ENCODE results near the gene SCEL. TPM values are rescaled to one million over a fixed set of nuclear protein-coding genes. Genes with fewer than 3 reads are reported as not detected.

Gene SCEL
- total RNA-seq, 4 donors from 2014 or later: 0.48 TPM; not detected in 3

DNA sequence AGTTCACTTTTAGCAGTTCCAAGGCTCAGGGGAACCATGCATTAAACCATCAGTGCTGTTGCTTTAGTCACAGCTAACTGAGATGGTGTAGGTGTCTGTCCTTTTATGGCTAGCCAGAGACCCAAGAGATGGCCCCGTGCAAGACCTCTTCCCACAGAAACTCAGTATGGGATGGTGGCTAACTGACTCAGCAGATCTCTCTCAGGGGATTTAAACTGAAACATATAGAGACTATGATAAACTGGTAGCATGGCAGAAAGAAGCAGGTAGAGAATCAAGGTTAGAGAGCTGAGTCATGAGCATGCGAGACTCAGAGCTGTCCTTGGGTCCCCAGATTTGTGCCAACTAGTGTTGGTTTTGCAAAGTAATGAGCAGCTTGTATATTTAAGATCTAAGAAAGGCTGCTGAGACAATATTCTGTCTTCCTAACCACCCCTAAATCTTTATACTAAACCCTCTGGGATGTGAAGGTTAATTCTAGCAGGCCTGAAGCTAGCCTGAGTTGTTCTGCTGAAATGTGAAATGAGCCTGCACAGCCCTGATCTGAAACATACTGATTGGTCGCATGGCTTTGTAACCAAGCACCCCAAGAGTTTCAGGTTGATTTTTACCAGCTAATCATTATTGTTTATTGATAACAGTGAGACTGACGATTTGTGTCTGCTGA is 6.5 kb upstream of the SCEL start:
- intact Hi-C loops (cut with DNase I; ENCODE audit: low total_unique reads): no loop called here
- H3K36me3 ChIP-seq: no peaks in the 10 kb centered on the region
- H3K4me1 ChIP-seq: no peaks in the 10 kb centered on the region
- H3K4me3 ChIP-seq: no peak overlapping the region
- no peaks in the 10 kb centered on the region for H3K9me3 ChIP-seq
- H3K27ac ChIP-seq: no peak overlapping the region
- H3K27me3 ChIP-seq: no peaks in the 10 kb centered on the region
- TF ChIP-seq, protein P1, sequence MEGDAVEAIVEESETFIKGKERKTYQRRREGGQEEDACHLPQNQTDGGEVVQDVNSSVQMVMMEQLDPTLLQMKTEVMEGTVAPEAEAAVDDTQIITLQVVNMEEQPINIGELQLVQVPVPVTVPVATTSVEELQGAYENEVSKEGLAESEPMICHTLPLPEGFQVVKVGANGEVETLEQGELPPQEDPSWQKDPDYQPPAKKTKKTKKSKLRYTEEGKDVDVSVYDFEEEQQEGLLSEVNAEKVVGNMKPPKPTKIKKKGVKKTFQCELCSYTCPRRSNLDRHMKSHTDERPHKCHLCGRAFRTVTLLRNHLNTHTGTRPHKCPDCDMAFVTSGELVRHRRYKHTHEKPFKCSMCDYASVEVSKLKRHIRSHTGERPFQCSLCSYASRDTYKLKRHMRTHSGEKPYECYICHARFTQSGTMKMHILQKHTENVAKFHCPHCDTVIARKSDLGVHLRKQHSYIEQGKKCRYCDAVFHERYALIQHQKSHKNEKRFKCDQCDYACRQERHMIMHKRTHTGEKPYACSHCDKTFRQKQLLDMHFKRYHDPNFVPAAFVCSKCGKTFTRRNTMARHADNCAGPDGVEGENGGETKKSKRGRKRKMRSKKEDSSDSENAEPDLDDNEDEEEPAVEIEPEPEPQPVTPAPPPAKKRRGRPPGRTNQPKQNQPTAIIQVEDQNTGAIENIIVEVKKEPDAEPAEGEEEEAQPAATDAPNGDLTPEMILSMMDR (IDR thresholded peaks at IDR 0.05): no peak
- TF ChIP-seq POLR2A (IDR thresholded peaks at IDR 0.05): no peak
- no peak for DNase-seq

DNA sequence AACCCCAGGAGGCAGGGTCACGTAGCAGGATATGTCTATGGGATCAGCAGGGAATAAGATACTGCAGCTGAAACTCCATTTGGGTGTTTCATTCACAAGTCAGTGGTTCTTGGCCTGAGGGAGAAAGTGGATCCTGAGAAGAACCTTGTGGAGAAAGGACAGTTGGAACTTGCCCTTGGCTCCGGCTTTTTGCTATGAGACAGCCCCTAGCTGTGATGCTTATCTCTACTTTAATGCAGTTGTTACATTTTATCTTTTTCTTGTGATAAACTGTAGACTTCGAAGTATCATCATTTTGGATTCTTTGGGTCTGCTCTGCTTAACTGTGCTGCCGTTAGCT is 6.0 kb upstream of the SCEL start:
- no peak for DNase-seq
- H3K9me3 ChIP-seq: no peaks in the 10 kb centered on the region

DNA sequence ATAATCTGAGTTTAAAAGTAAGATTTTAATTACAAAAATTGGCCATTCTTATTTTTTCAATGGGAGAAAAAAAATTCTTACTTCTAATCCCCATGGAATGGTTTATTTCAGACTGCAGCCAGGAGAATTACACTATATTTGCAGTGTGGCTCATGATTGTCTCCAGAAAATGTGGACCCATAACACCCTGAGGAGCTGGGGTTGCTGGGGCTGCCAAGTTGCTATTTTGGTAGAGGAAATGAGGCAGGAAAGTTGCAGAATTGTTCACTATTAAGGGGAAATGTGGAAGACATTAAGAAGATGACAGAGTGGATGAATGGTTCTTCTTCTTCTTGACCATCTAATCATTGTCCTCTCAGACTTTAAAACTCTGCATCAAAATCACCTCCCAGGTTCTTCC is 4.6 kb upstream of the SCEL start:
- no peak for DNase-seq
- H3K4me3 ChIP-seq: no peak overlapping the region
- TF ChIP-seq POLR2A (IDR thresholded peaks at IDR 0.05): no peak
- TF ChIP-seq, protein P1 (IDR thresholded peaks at IDR 0.05): no peak
- H3K27me3 ChIP-seq: no peaks in the 10 kb centered on the region
- H3K36me3 ChIP-seq: no peaks in the 10 kb centered on the region
- H3K4me1 ChIP-seq: no peaks in the 10 kb centered on the region
- intact Hi-C loops (cut with DNase I; ENCODE audit: low total_unique reads): no loop called here
- H3K9me3 ChIP-seq: no peaks in the 10 kb centered on the region
- no peak overlapping the region for H3K27ac ChIP-seq

More for the DNA sequence above, 6.0 kb upstream of the SCEL start:
- Histone ChIP-seq H3K36me3 (no peaks in the 10 kb centered on the region), H3K27me3 (no peaks in the 10 kb centered on the region), H3K4me1 (no peaks in the 10 kb centered on the region), H3K27ac (no peak overlapping the region), H3K4me3 (no peak overlapping the region)
- no peak for TF ChIP-seq POLR2A (IDR thresholded peaks at IDR 0.05)
- TF ChIP-seq, protein P1 (IDR thresholded peaks at IDR 0.05): no peak
- intact Hi-C loops (cut with DNase I; ENCODE audit: low total_unique reads): no loop called here

DNA sequence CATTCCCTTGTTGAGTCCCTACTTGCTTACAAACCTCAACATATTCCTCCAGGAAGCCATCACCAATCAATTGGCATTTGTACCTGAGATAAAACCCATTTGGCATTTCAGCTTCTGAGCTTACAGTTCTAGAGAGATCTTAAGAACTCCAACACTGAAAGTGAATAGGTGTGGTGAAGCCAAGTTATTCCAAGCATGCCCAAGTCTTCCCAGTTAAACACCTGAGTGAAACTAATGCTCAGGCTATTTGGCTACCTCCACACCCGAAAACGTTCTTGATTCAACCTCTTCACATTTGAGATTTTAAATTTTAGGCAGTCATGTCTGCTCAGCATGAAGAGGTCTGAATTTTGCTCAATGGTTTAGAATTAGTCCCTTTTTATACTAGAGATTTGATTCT is 2.5 kb upstream of the SCEL start:
- H3K4me3 ChIP-seq: no peak overlapping the region
- no peaks in the 10 kb centered on the region for H3K36me3 ChIP-seq
- intact Hi-C loops (cut with DNase I; ENCODE audit: low total_unique reads): no loop called here
- no peaks in the 10 kb centered on the region for H3K4me1 ChIP-seq
- no peak for TF ChIP-seq POLR2A (IDR thresholded peaks at IDR 0.05)
- TF ChIP-seq, protein P1 (IDR thresholded peaks at IDR 0.05): no peak
- DNase-seq: no peak
- H3K27me3 ChIP-seq: peaks cover 0 to 4% of the 10 kb centered on the region in 2 donors
- no peaks in the 10 kb centered on the region for H3K9me3 ChIP-seq
- H3K27ac ChIP-seq: no peak overlapping the region

DNA sequence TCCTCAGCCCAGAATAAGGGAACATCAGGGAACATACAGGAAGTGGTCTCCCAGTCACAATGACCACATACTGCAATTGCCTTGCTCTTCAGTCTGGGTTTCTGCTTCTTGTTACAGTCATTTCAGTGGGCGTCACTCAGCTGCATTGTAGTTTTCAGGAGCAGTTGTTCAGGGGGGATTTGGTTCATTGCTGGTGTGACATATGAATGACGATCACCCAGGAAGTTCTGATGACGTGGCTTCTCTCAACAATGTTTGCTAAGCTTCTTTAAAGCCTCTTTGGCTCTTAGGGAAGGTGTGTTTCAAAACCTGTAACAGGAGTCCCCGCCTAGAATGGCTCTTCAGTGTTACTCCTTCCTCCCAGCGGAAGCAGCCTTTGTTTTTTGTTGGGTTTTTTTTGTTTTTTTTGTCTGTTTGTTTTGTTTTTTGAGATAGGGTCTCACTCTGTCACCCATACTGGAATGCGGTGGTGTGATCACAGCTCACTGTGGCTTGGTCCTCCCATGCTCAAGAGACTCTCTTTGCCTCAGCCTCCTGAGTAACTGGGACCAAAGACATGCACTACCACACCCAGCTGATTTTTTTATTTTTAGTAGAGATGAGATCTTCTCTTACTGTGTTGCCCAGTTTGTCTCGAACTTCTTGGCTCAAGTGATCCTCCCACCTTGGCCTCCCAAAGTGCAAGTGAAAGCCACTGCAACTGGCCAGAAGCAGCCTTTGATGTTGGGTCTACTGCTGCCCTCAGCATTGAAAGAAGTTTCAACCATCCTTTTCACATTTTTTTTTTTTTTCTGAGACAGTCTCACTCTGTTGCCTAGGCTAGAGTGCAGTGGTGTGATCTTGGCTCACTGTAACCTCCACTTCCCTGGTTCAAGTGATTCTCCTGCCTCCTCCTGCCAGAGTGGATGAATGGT is 1.4 kb upstream of the SCEL start:
- Histone ChIP-seq H3K4me3 (no peak overlapping the region), H3K27ac (no peak overlapping the region), H3K36me3 (no peaks in the 10 kb centered on the region), H3K27me3 (peaks cover 0 to 4% of the 10 kb centered on the region in 2 donors), H3K9me3 (no peaks in the 10 kb centered on the region), H3K4me1 (no peaks in the 10 kb centered on the region)
- TF ChIP-seq, protein P1 (IDR thresholded peaks at IDR 0.05): no peak
- no peak for TF ChIP-seq POLR2A (IDR thresholded peaks at IDR 0.05)
- intact Hi-C loops (cut with DNase I; ENCODE audit: low total_unique reads): no loop called here
- DNase-seq: no peak
